Measurements from ENCODE around the gene RBM48. TPM values are rescaled to one million over a fixed set of nuclear protein-coding genes. Genes with fewer than 3 reads are reported as not detected.

RBM48 gene
- total and polyA plus RNA-seq, 2 donors (not counting 1 experiment from before 2014, with no cell fraction given), result 11.0 to 32.9 TPM

GRCh38 chr7:92567460-92567859 is 38.9 kb downstream of the RBM48 start:
- DNase-seq (no peak), ATAC-seq (ENCODE audit: low read depth) (no peak)
- H3K9ac ChIP-seq (ENCODE audit: low read length), result no peak overlapping the region
- no peaks in the 10 kb centered on the region for H3K79me2 ChIP-seq (ENCODE audit: control insufficient read depth, insufficient read depth, low read length)
- ChIA-PET CTCF (no interaction called here), POLR2A (interaction anchor here (0.6 kb wide), 1 partner anchor 37 kb away, joined by 4 read pairs; no protein-coding TSS in a partner anchor)
- no peak for TF ChIP-seq CTCF (IDR thresholded peaks at IDR 0.05)
- TF ChIP-seq EZH2 (IDR thresholded peaks at IDR 0.05; ENCODE audit: borderline replicate concordance, insufficient read depth, low read depth, low read length, poor library complexity, severe bottlenecking), result no peak
- no peak overlapping the region for H2AFZ ChIP-seq (ENCODE audit: insufficient read depth, low read depth, low read length, poor library complexity, severe bottlenecking)
- WGBS (ENCODE audit: insufficient coverage), result 100% methylated on average over 4 of the region's 6 CpGs
- no peaks in the 10 kb centered on the region for H3K9me3 ChIP-seq (ENCODE audit: control extremely low read depth in 1 of 3, control insufficient read depth in 2 of 3, insufficient read depth in 1 of 3, low read length in 2 of 3)
- H3K4me3 ChIP-seq (ENCODE audit: control extremely low read depth in 1 of 5, extremely low read depth in 1 of 5, insufficient read depth in 1 of 5, low read depth in 2 of 5, low read length in 4 of 5), result no peak overlapping the region
- Mint-ChIP-seq H3K27me3 (no peaks in the 10 kb centered on the region), H3K4me3 (no peak overlapping the region), H3K4me1 (no peaks in the 10 kb centered on the region), H3K9me3 (ENCODE audit: insufficient read depth) (no peaks in the 10 kb centered on the region), H3K27ac (no peak overlapping the region)
- intact Hi-C loops (cut with micrococcal nuclease), result no loop called here
- no peak overlapping the region for H3K4me2 ChIP-seq (replicated peaks; ENCODE audit: low read depth, low read length, poor library complexity, severe bottlenecking)
- H3K36me3 ChIP-seq (replicated peaks in 1 of 2; ENCODE audit: control extremely low read depth in 1 of 2, control insufficient read depth in 1 of 2, extremely low read depth in 1 of 2, insufficient read depth in 2 of 2, low read length in 1 of 2), result peaks cover 23 to 56% of the 10 kb centered on the region in 2 experiments
- H3K4me1 ChIP-seq (ENCODE audit: control insufficient read depth in 2 of 2, insufficient read depth in 2 of 2, low read length in 2 of 2), result no peaks in the 10 kb centered on the region
- no peaks in the 10 kb centered on the region for H4K20me1 ChIP-seq (ENCODE audit: control insufficient read depth, insufficient read depth, low read length, poor library complexity, severe bottlenecking)
- H3K27ac ChIP-seq (ENCODE audit: low read length in 2 of 2), result no peak overlapping the region
- H3K27me3 ChIP-seq (replicated peaks in 1 of 4; ENCODE audit: control extremely low read depth in 1 of 4, control insufficient read depth in 3 of 4, insufficient read depth in 4 of 4, low read length in 3 of 4), result no peaks in the 10 kb centered on the region

GRCh38 chr7:92569137-92569536 is 40.5 kb downstream of the RBM48 start:
- Histone ChIP-seq H3K27me3 (replicated peaks in 1 of 4; ENCODE audit: control extremely low read depth in 1 of 4, control insufficient read depth in 3 of 4, insufficient read depth in 4 of 4, low read length in 3 of 4) (no peaks in the 10 kb centered on the region), H3K4me1 (ENCODE audit: control insufficient read depth in 2 of 2, insufficient read depth in 2 of 2, low read length in 2 of 2) (no peaks in the 10 kb centered on the region), H3K27ac (ENCODE audit: low read length in 2 of 2) (no peak overlapping the region), H3K9ac (ENCODE audit: low read length) (no peak overlapping the region), H2AFZ (ENCODE audit: insufficient read depth, low read depth, low read length, poor library complexity, severe bottlenecking) (no peak overlapping the region), H3K4me2 (replicated peaks; ENCODE audit: low read depth, low read length, poor library complexity, severe bottlenecking) (no peak overlapping the region), H4K20me1 (ENCODE audit: control insufficient read depth, insufficient read depth, low read length, poor library complexity, severe bottlenecking) (no peaks in the 10 kb centered on the region), H3K9me3 (ENCODE audit: control extremely low read depth in 1 of 3, control insufficient read depth in 2 of 3, insufficient read depth in 1 of 3, low read length in 2 of 3) (no peaks in the 10 kb centered on the region), H3K79me2 (ENCODE audit: control insufficient read depth, insufficient read depth, low read length) (no peaks in the 10 kb centered on the region), H3K4me3 (ENCODE audit: control extremely low read depth in 1 of 5, extremely low read depth in 1 of 5, insufficient read depth in 1 of 5, low read depth in 2 of 5, low read length in 4 of 5) (no peak overlapping the region), H3K36me3 (replicated peaks in 1 of 2; ENCODE audit: control extremely low read depth in 1 of 2, control insufficient read depth in 1 of 2, extremely low read depth in 1 of 2, insufficient read depth in 2 of 2, low read length in 1 of 2) (peaks cover 20 to 59% of the 10 kb centered on the region in 2 experiments)
- no peak overlapping the region for H3K27ac Mint-ChIP-seq
- no peaks in the 10 kb centered on the region for H3K27me3 Mint-ChIP-seq
- no peaks in the 10 kb centered on the region for H3K9me3 Mint-ChIP-seq (ENCODE audit: insufficient read depth)
- no peak for DNase-seq
- no peak for ATAC-seq (ENCODE audit: low read depth)
- WGBS (ENCODE audit: insufficient coverage), result no CpG with 5 or more reads among the region's 4 CpGs
- no peak for TF ChIP-seq CTCF (IDR thresholded peaks at IDR 0.05)
- no peak for TF ChIP-seq EZH2 (IDR thresholded peaks at IDR 0.05; ENCODE audit: borderline replicate concordance, insufficient read depth, low read depth, low read length, poor library complexity, severe bottlenecking)
- H3K4me3 Mint-ChIP-seq, result no peak overlapping the region
- ChIA-PET POLR2A (no interaction called here), CTCF (no interaction called here)
- intact Hi-C loops (cut with micrococcal nuclease), result no loop called here
- H3K4me1 Mint-ChIP-seq, result peaks cover under 1% of the 10 kb centered on the region
